ENCODE measurements around the gene PAX2.

The PAX2 gene

DNA sequence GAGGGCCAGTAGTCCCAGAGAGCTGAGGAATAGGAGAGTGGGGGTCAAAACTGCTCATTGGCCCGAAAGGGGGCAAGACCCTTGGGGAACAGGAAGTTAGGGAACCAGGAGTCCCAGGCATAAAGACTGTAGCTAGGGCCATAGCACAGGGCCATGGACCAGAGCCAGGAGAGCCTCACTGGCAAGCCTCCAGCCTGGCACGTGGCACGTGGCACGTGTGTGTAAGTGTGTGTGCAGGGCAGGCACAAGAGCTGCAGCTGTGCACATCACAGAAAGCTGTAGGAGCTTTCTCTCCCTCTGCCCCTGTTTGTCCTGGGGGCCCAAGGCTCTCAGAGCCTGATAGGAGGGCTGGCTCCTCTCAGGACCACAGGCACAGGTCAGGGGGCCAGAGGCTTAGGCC, 119.6 kb downstream of the PAX2 start:
- no peak for DNase-seq

DNA sequence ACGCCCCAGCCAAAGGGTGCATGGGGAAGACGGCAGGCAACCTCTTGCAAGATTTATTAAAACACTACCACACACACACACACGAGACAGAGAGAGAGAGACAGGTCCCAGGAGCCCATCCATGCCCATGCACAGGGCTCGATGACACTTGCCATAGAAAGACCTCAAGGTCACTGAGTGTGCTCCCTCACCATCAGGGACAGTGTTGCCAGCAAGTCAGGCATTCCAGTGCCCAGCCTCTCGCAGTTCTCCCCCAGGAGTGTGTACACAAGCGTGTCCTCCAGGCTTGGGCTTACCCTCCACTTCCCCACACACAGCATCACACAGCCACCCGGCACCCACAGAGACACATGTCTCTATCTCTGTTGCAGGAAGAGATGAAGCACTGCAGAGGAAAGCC, 120.6 kb downstream of the PAX2 start:
- no peak for DNase-seq

DNA sequence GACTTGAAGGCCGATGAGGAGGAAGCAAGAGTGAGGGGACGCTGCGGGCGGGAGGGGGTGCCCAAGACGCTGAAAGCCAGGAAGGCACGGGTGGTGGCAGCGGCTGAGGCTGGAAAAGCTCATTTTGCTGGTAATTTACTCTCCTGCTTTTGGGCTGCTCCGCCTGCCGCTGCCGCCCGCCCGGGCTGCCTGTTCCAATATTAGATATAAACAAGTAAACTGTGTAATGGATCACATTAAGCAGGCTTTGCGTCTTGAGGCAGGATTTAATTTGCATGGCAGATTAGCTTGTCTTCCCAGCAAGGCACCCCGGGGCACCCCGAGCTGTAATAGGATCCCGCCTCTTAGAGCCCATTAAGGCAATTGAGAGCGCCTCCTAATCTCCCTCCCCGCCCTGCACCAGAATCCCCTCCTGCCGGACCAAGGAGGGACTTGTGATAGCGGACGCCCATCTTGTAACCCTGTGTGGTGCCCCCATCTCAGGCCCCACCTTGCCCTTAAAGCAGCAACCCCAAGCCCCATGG, 121.3 kb downstream of the PAX2 start:
- DNase-seq, result no peak

DNA sequence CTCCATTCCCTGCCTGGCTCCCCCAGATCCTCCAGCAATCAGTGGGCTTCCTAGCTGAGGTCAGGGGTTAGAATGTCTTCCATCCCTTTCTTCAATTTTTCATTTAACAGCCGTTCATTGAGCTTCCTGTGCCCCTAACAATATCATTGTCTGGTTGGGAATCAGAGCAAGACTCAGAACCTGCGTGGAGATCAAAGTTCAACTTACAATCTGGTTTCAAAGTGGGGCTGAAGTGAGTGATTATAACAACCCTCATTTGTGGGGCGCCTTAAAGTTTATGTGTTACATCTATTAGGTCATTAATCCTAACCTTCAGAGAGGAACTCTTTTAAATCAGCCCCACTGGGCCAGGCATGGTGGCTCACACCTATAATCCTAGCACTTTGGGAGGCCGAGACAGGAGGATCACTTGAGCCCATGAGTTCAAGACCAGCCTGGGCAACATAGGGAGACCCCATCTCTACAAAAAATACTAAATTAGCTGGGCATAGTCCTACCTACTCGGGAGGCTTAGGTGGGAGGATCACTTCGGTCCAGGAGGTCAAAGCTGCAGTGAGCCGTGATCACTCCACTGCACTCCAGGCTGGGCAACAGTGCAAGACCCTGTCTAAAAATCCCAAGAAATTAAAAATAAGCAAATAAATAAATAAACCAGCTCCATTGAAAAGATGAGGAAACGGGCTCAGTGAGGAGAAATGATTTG, 122.0 kb downstream of the PAX2 start:
- no peak for DNase-seq

DNA sequence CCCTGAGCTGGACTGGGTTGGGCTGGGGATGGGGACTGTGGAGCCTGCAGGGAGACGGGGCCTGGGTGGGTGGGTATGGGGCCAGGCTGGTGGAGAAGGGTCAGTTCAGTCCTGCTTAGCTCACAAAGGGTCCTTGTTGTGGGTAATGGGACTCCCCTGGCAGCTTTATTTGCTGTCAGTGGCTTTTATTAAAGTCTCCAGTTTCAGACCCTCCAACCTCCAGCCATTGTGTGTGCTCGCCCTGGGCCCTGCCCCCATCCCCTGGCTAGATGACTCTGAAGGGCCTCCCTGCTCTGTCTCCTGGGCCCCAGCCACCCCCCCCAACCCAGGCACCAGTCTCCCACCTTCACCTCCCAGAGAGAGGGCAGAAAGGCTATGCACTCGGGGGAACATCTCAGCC, 123.0 kb downstream of the PAX2 start:
- DNase-seq, result no peak

DNA sequence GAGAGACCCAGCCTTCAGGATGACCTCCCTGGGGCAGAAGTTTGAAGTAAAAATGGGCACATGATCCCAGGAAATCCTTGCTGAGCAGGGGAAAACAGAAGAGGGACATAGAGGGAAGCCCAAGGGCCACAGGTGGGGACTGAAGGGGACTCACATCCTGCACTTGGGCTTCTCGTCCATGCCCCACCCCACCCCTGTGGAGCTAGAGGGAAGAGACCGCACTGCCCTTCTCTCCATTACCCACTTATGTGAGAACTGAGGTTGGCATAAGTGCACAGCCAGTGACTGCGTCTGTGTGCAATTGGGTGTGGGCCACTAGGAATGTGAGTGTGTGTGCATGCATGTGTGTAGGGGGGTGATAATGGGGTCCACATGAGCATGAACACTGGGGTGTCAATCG, 124.0 kb downstream of the PAX2 start:
- no peak for DNase-seq

DNA sequence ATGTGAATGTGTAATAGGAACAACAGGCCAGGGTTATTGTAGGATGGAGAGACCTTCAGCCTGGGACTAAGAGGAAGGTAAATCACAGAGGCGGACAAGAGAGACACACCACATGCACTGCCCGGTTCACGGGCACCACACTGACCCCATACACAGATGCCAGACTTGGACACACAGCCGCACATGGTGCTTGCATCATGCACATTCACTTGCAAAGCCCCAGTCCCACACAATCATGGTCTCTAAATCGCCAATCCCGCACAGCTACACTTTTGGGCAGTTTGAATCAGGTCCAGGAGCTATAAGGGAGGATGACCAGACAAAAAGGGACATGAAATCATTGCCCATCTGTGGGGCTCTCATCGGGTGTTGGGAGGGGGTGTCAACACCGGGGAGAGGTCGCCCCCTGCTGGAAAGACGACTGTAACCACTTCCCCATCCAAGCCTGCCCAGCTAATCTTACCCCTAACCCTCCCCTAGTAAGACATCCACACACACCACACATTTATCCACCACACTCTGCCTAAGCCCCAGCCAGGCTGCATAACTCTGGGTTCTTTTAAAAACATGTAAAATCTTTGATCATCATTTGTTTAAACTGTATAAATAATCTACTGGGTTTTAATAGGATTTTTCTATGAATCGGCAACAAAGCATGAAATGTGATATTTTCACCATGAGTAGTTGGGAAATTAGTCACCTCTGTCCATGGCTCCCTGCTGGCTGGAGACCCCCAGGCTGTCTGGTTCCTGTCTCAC, 126.8 kb downstream of the PAX2 start:
- DNase-seq, result no peak

DNA sequence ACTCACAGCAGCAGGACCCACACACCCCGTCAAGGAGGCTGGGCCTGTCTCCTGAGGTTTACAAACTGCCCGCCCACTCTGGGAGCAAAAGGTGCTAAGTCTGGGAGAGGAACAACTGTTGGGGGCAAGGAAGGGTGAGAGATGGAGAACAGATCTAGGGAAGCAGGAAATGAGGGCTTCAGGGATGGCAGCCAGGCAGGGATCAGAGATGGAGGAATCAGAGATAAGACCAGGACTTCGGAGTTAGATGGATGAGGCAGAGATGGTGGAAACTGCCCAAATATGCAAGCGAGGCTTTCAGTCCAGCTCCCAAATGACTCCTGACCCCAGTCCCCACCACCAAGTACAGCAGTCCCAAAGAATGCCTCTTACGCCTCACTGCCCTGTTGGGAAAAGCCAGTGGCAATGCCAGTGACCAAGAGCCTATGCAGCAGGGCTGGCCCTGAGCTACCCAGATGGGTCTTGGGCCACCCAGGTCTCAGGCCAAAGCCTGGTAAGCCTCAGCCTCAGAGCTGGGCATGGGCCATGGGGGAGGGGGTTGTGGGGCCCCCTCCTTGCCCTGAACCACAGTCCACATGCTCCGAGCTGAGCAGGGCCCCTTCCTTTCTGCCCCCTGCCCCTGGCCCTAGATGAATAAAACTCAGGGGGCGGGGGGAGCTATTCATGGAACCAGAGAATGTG, 127.9 kb downstream of the PAX2 start:
- DNase-seq, result no peak

DNA sequence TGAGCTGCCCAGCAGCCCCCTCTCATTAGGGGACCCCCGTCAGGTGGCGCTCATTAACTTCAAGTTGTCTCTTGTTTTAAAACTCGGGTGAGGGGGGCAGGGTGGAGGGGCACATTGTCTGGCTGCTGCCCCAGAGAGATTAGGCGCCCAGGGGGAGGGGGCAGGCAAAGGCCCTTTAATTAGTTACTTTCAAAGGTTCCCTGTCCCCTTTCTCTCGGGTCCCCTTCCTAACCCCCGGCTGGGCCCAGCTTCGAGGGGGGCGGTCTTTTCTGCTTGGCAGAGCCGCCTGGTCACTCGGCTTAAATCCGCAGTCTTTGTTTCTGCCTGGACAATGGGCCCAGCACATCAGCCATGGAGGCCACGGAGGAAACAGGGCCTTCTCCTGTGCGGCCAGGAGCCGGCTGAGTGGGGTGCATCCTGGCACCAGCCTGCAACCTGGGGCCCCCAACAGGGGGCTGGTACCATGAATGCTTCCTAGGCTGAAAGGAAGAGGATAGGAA, 128.5 kb downstream of the PAX2 start:
- DNase-seq, result no peak

DNA sequence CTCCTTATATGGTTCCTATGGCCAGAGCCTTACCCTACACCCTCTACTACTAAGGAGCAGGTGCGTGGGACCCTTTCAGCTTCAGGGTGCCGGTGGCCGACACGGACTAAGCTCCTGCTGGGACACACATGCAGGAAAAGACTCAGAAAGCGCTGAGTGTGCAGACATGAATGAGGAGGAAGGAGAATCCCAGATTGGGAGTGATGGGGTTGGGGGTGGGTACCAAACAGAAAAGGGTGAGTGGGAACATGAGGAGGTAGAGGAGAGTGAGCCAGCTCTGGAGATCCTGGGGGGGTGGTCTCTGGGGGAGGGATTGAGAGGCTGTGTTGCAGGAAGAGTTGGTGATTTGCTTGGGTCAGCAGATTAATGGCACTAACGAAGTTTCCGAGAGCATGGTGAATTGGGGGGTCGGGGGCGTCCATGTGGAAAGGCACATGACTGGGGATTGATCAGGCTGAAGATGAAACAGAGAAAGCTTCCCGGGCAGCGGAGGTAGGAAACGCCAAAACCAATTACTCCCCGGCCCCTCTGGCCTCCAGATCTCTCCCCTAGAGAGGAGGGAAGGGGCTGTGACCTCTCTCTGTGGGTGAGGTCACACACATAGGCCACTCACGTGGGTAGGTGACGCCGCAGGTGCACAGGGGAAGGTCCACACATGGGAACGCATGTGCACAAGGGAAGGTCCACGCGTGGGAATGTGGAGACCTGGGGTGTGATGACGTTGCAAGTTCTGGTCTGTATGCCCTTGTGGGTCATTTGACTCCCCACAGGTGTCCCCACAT, 129.5 kb downstream of the PAX2 start:
- DNase-seq, result no peak

DNA sequence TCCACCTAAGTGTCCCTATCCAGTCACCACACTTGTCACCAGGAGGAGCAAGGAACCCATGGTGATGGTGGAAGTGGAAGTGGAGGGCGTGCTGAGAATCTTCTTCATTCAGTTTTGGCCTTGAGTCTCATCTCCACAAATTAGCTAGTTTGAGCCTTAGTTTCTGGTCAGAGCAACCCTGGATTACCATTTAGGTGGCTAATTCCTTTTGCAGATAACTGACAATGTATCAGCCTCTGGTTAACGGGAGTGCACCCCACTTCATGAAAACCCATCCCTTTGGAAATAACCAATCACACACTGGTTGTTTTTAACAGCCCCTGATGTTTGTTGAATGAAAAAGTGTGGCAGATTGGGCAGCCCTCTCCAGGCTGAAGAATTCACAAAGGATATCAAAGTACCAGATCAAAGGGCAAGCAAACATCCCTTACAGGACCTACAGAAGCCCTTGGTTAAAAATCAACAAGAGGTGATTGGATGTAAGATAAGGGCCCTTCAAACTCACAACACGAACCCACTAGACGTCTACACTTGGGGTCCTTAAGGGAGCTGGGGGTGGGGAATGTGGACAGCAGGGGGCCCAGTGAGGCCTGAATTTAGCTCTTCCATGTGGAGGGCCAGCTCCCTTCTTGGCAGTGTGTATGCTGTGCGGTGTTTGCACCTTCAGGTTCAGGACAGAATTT, 130.2 kb downstream of the PAX2 start:
- no peak for DNase-seq

DNA sequence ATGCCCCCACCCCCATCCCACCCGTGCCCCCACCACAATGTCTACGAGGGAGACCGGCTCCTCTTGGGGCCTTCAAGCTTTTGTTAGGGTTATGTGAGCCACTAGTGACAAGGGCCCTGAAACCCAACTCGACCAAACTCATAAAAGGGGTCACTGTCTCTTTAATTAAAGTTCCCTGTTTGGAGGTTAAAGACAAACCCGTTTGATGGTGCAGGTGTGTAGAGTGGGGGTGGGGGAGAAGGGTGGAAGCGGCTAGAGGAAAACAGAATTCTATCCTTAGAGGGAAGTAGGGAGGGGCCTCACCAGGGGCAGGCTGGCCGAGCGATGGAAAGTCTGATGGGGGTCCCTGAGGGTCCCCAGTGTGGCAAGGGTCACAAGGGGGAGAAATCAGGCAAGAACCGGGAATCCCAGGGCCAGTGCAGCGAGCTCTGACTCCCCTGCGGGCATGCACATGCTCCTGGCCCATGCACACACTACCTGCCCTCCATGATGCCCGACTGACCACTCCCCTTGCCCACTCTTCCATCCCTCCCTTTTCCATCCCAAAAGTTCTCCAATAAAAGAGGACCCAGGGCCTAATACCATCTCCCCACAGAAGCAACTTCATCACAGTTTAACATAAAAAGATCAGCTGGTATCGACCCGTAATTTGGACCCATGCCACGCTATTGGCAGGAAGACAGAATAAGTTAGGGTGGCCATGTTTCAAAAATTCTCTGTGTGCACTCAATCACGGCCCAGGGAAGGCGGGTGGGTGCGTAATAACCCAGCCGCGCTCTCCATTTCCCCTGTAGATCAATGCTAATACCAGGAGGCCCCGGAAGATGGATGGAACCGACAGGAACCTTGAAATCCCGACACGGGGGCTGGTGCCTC, 131.4 kb downstream of the PAX2 start:
- no peak for DNase-seq

DNA sequence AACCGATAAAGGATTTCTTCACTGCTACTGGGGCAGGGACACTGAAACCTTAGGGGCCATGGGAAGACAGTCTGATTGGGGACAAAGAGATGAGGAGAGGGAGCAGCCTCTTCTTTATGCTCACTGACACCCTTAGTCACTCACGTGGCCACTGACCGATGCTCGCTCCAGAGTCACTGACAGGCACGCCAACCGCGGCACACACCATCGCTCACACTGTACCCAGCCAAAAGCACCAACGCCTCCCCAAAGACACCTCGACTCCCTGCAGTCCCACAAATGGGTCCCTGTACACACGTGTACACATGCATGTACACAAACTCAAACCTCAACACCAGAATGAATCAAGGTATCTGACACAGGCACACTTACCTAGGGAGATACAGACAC, 132.1 kb downstream of the PAX2 start:
- DNase-seq, result no peak

DNA sequence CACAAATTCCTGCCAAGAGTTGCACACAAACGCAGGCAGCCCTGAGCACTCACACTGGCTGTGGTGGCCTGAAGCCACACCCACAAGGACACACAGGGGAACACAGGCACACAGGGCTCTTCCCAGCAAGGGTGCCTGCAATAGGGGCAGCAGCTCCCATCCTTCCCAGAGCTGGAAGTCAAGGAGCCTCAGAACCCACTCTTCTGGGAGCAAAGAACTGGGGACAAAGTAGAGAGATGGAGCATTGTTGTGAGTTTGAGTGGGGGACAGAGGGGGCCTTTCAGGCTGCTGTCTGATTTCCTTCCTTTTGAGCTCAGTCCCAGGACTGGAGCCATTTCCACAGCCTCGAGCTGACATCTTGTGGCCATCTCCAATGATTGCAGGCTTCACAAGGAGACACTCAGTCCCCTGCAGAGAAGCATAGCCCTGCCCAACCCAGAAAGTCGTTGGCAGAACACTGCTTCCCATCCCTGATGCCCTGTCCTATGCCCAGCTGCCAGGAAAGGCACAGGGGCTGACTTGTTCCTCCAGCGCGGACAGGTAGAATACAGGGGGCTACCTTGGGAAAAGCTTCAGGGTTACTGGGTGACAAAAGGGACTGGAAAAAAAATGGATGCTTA, 133.0 kb downstream of the PAX2 start:
- peak; percentile 12 for DNase-seq

All from NCI-H446 treated with DMSO at 0.1 percent for 48 hours (cell line).